GM18498 (cell line): ENCODE results near the gene STAT5B.
A peak's percentile ranks its signal among the peaks of the same experiment; 100 is the strongest.
"Not testable (repeated sequence)": the region's sequence is repeated elsewhere in the genome, so short reads cannot be mapped to it uniquely, and the experiment has no call there.

Source experiments
- ATAC-seq: cut with Tn5 transposase; IDR thresholded peaks from one replicate; pipeline ENCODE4 v1.9.1; 2021; ENCODE audit warnings: mild to moderate bottlenecking, moderate library complexity; ENCODE audit not compliant: unreplicated experiment

STAT5B gene

GRCh38 chr17:42307362-42307927, 31.3 kb upstream of the STAT5B start:
- no peak for ATAC-seq

GRCh38 chr17:42306385-42306667, 30.1 kb upstream of the STAT5B start:
- no peak for ATAC-seq

DNA sequence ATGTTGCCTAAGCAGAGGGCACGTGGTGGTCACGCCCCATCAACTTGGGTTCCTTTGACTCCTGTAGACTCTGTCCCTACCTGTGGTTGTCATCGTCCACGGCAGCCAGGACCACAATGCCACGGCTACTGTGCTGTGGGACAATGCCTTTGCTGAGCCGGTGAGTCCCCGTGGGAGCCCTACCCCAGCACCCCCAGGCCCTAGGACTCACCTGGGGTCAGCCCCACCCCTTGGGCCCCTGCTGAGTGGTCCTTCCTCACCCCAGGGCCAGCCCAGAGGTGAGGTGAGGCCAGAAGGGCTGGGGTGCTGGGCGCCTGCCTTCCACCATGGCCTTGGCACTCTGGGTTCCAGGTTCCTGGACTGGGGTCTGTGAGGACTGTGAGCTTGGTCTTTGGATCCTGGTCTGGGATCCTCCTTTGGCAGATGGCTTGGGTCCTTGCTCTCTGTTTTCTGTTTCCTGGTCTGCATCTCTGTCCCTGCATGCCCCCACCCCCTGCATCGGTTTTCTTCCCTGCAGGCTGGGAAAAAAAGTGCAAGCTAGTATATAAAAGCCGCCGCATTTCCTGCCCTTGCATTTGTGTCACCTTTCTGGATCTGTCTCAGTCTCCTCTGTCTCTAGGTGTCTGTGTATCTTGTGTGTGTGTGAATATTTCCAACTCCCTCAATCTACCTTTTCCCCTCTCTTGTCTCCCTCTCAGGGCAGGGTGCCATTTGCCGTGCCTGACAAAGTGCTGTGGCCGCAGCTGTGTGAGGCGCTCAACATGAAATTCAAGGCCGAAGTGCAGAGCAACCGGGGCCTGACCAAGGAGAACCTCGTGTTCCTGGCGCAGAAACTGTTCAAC, 29.6 kb upstream of the STAT5B start:
- ATAC-seq: no peak

DNA sequence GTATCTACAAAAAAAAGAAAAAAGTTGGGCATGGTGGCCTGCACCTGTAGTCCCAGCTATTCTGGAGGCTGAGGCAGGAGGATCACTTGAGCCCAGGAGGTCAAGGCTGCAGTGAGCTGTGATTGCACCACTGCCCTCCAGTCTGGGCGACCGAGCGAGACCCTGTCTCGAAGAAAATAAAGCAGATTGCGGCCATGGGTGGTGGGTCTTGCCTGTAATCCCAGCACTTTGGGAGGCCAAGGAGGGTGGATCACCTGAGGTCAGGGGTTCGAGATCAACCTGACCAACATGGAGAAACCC, 28.8 kb upstream of the STAT5B start:
- ATAC-seq: not testable (repeated sequence)

DNA sequence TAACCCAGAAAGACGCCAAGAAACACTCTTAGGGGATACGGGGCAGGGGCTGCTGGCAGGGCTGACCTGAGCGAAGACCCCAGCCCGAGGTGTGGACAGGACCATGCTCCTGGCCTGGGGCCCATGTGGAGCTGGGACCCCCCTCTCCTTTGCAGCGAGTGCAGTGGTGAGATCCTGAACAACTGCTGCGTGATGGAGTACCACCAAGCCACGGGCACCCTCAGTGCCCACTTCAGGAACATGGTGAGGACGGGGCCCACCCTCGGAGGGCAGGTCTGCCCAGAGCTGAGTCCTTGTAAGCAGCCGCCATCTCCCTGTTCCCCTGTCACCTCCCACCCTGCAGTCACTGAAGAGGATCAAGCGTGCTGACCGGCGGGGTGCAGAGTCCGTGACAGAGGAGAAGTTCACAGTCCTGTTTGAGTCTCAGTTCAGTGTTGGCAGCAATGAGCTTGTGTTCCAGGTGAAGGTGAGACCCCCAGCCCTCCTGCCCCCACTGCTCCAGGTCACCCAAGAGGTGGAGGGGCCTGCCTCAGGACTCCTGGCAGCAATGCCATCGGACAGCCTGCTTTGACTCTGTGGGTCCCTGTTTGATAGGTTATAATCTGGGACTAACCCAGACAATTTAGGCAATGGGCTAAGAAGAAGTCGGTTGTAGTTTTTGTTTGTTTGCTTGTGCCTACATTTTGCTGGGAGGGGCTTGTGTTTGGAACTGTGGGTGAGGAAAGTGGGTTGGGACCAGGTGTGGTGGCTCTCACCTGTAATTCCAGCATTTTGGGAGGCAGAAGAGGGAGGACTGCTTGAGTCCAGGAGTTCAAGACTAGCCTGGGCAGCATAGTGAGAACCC, 28.2 kb upstream of the STAT5B start:
- ATAC-seq: no peak

- no peak for ATAC-seq
Measured at GRCh38 chr17:42303694-42304093, 27.5 kb upstream of the STAT5B start.

- no peak for ATAC-seq
Measured at GRCh38 chr17:42301022-42301421, 24.8 kb upstream of the STAT5B start.

DNA sequence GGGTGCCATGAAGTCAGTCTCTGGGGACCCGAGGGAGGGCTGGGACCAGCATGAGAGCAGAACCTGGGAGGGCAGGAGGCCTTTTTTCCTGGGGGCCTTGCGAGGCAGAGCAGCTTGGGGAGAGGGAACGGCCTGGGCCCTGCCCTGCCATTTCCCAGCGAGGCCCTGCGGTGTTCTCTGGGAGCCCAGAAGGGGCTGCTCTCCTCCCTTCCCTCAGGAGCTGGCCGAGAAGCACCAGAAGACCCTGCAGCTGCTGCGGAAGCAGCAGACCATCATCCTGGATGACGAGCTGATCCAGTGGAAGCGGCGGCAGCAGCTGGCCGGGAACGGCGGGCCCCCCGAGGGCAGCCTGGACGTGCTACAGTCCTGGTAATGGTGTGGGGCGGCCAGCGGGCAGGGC, 23.7 kb upstream of the STAT5B start:
- not testable (repeated sequence) for ATAC-seq

DNA sequence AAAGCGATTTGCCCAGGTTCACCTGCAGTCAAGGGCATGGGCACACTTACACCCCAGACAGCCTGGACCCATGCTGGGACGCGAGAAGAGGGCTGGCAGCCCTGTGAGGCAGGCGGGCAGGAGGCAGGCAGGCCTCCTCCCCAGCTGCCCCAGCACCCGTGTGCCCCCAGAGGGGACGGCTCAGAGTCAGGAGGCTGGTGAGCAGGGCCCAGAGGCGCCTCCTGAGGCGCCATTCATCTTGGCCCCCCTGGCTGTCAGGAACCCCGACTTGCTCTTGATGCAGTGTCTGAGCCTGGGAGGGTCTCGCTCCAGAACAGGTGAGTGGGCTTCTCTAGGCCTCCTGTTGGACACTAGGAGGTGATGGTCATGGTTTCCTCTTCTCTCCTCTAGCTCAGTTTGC, 23.2 kb upstream of the STAT5B start:
- ATAC-seq: not testable (repeated sequence)

DNA sequence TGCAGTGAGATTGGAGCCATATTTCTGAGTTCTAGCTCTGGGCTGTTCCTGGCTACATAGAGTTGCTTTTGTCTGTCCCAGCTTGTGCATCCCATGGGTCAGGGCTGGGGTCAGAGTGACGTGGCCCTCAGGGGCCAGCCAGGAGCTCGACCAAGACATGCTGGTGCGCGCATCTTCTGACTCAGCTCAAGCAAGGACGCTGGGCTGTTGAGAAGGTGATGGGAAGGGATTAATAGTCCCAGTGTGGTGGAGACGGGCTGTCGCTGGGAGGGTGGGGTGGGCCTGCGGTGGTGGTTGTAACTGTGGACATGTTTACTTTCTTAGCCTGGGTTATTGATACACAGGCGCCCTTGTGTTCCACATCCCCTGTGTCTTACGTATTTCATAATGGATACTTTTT, 21.6 kb upstream of the STAT5B start:
- not testable (repeated sequence) for ATAC-seq

DNA sequence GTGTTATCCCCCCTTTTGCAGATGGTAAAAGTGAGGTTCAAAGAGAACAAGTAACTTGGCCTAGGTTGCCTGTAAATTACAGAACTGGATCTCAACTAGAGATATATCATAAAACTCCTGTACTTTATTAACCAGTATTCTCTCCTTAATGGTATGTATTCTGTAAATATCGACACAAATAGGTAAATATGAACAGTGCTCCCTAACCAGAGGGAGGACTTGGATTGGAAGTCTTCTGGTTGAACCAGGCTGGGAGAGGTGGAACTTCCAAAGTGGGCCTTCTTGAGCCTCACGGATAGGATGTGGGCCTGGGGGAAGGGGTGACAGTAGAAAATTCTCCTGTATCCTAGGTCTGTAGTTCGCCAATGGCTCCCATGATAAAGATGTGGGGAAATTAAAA, 19.8 kb upstream of the STAT5B start:
- ATAC-seq: no peak

- ATAC-seq: no peak
Measured at GRCh38 chr17:42294469-42295398, 18.5 kb upstream of the STAT5B start.

- no peak for ATAC-seq
Measured at GRCh38 chr17:42291129-42291528, 14.9 kb upstream of the STAT5B start.

DNA sequence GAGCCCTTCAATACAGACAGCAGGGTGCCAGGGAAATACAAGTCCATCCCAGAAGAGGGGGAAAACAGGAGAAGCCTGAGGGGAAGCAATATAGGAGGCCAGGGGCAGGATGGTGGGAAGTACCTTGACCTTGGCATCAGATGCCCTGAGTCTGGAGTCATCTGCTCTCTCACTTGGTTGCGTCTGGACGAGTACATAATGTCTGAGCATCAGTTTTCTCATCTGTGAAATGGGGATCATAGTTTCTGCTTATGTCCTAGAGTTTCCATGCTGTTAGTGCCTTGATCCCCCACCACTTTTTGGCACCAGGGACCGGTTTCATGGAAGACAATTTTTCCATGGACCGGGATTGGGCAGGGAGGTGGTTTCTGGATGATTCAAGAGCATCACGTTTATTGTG, 14.4 kb upstream of the STAT5B start:
- no peak for ATAC-seq

- no peak for ATAC-seq
Measured at GRCh38 chr17:42289611-42290181, 13.5 kb upstream of the STAT5B start.

DNA sequence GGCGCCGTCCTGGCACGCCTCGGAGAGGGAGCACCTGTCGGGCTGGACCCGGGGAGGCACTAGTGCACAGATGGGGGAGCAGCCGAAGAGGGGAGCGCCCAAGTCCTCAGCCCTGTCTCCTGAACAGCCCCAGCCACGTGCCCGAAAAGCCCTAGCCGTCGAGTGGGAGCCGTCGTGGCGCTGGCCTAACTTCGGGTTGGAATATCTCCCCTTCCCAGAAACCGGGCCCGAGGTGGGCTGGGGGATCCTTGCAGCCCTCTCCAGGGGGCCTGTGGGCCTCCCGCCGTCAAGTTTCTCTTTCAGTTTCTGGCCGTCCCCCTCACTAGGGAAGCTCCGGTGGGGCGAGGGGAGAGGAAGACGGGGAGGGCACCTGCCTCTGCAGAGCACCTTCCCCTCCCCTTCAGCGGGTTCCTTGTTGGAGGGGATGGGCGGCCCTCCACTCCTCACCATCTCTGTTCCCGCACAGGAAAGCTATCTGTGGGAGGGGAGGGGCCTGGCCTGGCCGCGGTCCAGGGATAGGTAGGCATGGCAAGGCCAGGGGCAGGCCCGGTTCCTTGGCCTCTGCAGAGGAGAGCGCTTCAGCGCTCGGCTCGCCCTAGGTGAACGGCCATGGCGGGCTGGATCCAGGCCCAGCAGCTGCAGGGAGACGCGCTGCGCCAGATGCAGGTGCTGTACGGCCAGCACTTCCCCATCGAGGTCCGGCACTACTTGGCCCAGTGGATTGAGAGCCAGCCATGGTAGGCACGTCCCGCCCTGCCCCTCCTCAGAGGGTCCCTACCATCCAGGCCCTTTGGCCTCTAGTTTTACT, 12.8 kb upstream of the STAT5B start:
- ATAC-seq: peak; percentile 23

- ATAC-seq: peak; percentile 61
Measured at GRCh38 chr17:42287977-42288802, 12.0 kb upstream of the STAT5B start, which contains the start of gene STAT5A. TSS of gene STAT5A (plus strand) at chr17:42288498. CDS start at chr17:42289412, 914 bp downstream.

DNA sequence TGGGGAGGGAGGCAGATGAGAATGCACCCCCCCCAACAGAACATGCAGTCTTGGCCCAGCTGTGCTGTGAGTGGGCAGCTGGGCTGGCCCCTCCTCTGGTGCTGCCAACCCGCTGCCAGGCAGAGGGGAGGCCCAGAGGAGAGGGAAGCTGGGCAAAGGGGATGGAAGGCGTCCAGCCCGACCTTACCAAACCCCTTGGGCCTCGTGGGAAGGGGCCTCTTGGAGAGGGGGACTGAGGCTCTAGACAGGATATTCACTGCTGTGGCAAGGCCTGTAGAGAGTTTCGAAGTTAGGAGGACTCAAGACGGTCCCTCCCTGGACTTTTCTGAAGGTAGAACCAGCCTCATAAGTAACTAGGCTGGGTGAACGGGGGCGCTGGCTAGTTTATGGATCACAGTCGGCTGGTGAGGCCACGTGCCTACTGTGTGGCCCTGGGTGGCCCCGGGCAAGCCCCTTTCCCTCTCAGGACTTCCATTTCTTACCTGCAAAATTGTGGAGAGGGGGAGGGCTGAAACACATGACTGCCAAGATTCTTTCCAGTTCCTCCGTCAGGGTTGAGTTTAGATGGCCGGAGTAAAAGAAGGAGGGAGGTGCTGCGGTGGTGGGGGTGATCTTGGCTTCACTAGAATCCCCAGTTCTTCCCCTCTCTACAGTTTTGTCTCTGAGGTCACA, 11.2 kb upstream of the STAT5B start:
- peak; percentile 34 for ATAC-seq
